Mesothelial cell of epicardium (in vitro differentiated cells): ENCODE data around the gene ISG15. TPM values are rescaled to one million over a fixed set of nuclear protein-coding genes. Genes with fewer than 3 reads are reported as not detected.

ENCODE experiments used
- DNase-seq, 2 experiments: peaks; one replicate each; pipeline ENCODE4 v3.0.0; 2021; ENCODE audit warnings: low spot score in 2 of 2; ENCODE audit not compliant: unreplicated experiment in 2 of 2
- H3K27ac Mint-ChIP-seq: 2 replicates; pipeline ENCODE4 v1.8.0; 2021; ENCODE audit warnings: mixed read lengths
- H3K27me3 Mint-ChIP-seq: 2 replicates; pipeline ENCODE4 v1.8.0; 2021; ENCODE audit warnings: low read depth, mixed read lengths
- H3K36me3 Mint-ChIP-seq: 2 replicates; pipeline ENCODE4 v1.8.0; 2021; ENCODE audit warnings: mixed read lengths
- H3K4me1 Mint-ChIP-seq: 2 replicates; pipeline ENCODE4 v1.8.0; 2021; ENCODE audit warnings: mixed read lengths
- H3K4me3 Mint-ChIP-seq: 2 replicates; pipeline ENCODE4 v1.8.0; 2021; ENCODE audit warnings: mild to moderate bottlenecking, moderate library complexity, mixed read lengths
- H3K9me3 Mint-ChIP-seq: 2 replicates; pipeline ENCODE4 v1.8.0; 2021; ENCODE audit warnings: mixed read lengths
- total RNA-seq: library from RNA; stranded (reverse); gene quantifications from 3 replicates; pipeline ENCODE4 v1.2.1, GENCODE V29; 2021
- TF ChIP-seq, protein P1 (sequence below): fragments of 200-600 bp; sonication (generic); IDR thresholded peaks from one replicate; pipeline ENCODE4 v1.5.0; 2021; ENCODE audit warnings: antibody characterized with exemption; ENCODE audit not compliant: unreplicated experiment

Gene ISG15
- total RNA-seq, 1 donor from 2014 or later = 139 TPM

DNA sequence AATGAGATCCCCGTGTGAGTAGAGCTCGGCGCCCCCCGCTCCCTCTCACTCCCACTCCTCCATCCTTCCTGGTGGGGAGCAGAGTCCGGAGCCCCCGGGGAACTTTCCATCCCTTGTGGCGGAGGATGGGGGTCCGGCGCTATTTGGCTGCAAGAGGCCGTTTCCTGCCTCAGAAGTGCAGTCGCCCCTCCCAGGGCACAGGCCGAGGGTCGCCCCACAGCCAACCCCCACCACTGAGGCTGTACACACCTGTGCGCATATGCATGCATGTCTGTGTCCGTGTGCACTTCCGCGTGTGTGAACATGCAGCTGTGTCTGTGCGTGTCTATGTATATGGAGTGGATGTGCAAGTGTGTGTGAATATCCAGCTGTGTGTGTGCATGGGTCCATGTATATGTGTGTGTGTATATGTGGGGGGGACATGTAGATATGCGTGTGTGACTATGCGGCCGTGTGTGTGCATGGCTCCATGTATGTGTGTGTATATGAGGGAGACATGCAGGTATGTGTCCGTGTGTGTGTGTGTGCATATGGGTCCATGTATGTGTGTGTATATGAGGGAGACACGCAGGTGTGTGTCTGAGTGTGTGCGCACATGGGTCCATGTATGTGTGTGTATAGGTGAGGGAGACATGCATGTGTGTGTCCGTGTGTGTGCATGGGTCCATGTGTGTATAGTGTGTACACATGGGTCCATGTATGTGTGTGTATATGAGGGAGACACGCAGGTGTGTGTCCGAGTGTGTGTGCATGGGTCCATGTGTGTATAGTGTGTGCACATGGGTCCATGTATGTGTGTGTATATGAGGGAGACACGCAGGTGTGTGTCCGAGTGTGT, 38.9 kb downstream of the ISG15 start:
- H3K27me3 Mint-ChIP-seq = peaks cover 11% of the 10 kb centered on the region
- DNase-seq = no peak
- peaks cover 19% of the 10 kb centered on the region for H3K36me3 Mint-ChIP-seq

DNA sequence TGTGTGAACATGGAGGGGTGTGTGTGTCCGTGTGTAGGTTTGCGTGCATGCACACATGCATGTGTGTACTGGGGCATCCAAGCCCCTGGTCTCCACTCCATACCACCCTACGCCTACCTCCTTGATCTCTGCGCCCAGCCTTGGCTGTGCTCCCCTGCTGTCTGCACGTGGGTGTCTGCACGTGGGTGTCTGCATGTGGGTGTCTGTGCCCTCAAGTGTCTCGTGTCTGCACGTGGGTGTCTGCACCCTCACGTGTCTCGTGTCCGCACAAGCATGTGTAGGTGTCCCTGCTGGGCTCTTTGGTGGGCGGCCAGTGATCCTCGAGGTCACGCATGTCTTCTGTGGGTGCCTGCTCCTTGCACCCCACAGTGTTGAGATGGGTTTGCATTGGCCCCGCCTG, 39.7 kb downstream of the ISG15 start:
- H3K27ac Mint-ChIP-seq = no peak overlapping the region
- H3K36me3 Mint-ChIP-seq = peaks cover 17% of the 10 kb centered on the region
- no peaks in the 10 kb centered on the region for H3K9me3 Mint-ChIP-seq

More for the DNA sequence above, 38.9 kb downstream of the ISG15 start:
- Mint-ChIP-seq H3K27ac (no peak overlapping the region), H3K9me3 (no peaks in the 10 kb centered on the region), H3K4me1 (no peaks in the 10 kb centered on the region), H3K4me3 (no peak overlapping the region)
- TF ChIP-seq, protein P1, sequence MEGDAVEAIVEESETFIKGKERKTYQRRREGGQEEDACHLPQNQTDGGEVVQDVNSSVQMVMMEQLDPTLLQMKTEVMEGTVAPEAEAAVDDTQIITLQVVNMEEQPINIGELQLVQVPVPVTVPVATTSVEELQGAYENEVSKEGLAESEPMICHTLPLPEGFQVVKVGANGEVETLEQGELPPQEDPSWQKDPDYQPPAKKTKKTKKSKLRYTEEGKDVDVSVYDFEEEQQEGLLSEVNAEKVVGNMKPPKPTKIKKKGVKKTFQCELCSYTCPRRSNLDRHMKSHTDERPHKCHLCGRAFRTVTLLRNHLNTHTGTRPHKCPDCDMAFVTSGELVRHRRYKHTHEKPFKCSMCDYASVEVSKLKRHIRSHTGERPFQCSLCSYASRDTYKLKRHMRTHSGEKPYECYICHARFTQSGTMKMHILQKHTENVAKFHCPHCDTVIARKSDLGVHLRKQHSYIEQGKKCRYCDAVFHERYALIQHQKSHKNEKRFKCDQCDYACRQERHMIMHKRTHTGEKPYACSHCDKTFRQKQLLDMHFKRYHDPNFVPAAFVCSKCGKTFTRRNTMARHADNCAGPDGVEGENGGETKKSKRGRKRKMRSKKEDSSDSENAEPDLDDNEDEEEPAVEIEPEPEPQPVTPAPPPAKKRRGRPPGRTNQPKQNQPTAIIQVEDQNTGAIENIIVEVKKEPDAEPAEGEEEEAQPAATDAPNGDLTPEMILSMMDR = no peak

DNA sequence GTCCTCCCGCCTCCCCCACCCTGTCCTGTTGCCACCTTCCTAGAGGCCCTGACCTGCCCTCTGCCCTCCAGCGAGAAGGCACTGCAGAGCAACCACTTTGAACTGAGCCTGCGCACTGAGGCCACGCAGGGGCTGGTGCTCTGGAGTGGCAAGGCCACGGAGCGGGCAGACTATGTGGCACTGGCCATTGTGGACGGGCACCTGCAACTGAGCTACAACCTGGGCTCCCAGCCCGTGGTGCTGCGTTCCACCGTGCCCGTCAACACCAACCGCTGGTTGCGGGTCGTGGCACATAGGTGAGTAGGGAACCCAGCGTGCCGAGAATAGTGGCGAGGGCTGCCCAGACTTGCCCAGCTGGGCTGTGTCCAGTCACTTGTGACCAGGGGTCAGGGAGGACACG, 40.4 kb downstream of the ISG15 start:
- Mint-ChIP-seq H3K36me3 (peaks cover 17% of the 10 kb centered on the region), H3K9me3 (no peaks in the 10 kb centered on the region), H3K27me3 (peaks cover 26% of the 10 kb centered on the region), H3K4me3 (no peak overlapping the region), H3K27ac (no peak overlapping the region), H3K4me1 (peaks cover 5% of the 10 kb centered on the region)
- TF ChIP-seq, protein P1 = no peak
- DNase-seq = no peak

More for the DNA sequence above, 39.7 kb downstream of the ISG15 start:
- no peaks in the 10 kb centered on the region for H3K4me1 Mint-ChIP-seq
- H3K27me3 Mint-ChIP-seq = peaks cover 19% of the 10 kb centered on the region
- no peak overlapping the region for H3K4me3 Mint-ChIP-seq
- TF ChIP-seq, protein P1 = no peak
- no peak for DNase-seq

DNA sequence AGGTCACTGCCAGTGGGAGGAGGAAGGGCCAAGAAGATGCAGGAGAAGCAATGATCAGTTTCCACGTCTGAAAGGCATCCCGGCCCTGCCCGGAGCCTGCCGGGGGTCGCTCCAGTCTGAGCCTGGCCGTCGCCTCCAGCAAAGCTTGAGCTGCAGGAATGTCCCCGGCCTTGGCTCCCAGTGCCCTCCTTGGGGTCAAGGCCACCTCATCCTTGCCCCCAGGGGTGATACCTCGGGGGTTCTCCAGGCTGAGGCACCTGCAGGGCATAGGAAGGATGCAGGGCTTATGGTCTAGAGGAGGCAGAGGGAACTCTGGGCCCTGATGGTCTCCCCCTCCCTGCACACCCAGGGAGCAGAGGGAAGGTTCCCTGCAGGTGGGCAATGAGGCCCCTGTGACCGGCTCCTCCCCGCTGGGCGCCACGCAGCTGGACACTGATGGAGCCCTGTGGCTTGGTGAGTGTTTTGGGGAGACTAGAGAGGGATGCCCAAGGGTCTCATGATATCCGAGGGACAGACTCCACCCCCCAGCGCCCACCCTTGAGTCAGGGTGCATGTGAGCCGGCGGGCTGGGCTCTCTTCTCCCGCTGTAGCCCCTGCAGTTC, 40.9 kb downstream of the ISG15 start:
- no peak overlapping the region for H3K4me3 Mint-ChIP-seq
- TF ChIP-seq, protein P1 = no peak
- peaks cover 17% of the 10 kb centered on the region for H3K36me3 Mint-ChIP-seq
- no peak for DNase-seq
- H3K27ac Mint-ChIP-seq = no peak overlapping the region
- peaks cover 30% of the 10 kb centered on the region for H3K27me3 Mint-ChIP-seq
- no peaks in the 10 kb centered on the region for H3K9me3 Mint-ChIP-seq
- H3K4me1 Mint-ChIP-seq = peaks cover 9% of the 10 kb centered on the region

DNA sequence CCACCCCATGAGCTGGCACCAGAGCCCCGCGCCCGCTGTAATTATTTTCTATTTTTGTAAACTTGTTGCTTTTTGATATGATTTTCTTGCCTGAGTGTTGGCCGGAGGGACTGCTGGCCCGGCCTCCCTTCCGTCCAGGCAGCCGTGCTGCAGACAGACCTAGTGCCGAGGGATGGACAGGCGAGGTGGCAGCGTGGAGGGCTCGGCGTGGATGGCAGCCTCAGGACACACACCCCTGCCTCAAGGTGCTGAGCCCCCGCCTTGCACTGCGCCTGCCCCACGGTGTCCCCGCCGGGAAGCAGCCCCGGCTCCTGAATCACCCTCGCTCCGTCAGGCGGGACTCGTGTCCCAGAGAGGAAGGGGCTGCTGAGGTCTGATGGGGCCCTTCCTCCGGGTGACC, 41.7 kb downstream of the ISG15 start:
- Mint-ChIP-seq H3K9me3 (no peaks in the 10 kb centered on the region), H3K4me1 (peaks cover 9% of the 10 kb centered on the region), H3K27me3 (peaks cover 33% of the 10 kb centered on the region), H3K27ac (no peak overlapping the region), H3K4me3 (no peak overlapping the region), H3K36me3 (peaks cover 17% of the 10 kb centered on the region)
- DNase-seq = no peak
- TF ChIP-seq, protein P1 = no peak
